Endothelial cell of umbilical vein (primary cell): ENCODE results near the gene VPS35. TPM values are rescaled to one million over a fixed set of nuclear protein-coding genes. Genes with fewer than 3 reads are reported as not detected.

Source experiments
- BruUV-seq: library from RNA; stranded (reverse); fragments of 400-500 nt; replicated peaks from 2 replicates; lab custom pipeline; 2021; lab: Mats Ljungman, UMichigan
- CTCF ChIA-PET: fragments of 300-600, 350-600 bp; sonication (Branson Sonifier 250); formaldehyde crosslinking; loops from one replicate; lab custom pipeline; 2021; ENCODE audit warnings: antibody characterized with exemption, inconsistent platforms; lab: Charles Lee
- POLR2A ChIA-PET: fragments of 300-600, 350-600 bp; sonication (Branson Sonifier 250); formaldehyde crosslinking; loops from one replicate; lab custom pipeline; 2021; ENCODE audit warnings: antibody characterized with exemption, inconsistent platforms; lab: Charles Lee
- DNase-seq: peaks from one replicate; pipeline ENCODE4 v3.0.0-alpha.2; 2011; ENCODE audit warnings: low read depth, low spot score
- FAIRE-seq: peaks from 2 replicates; lab custom pipeline; 2011; peaks lifted over from hg19 to GRCh38; lab: Jason Lieb, UNC
- H2AFZ ChIP-seq: 2 replicates; pipeline ENCODE4 v1.6.0; 2012; ENCODE audit warnings: low read depth, low read length, control low read depth, inconsistent platforms
- H3K27ac ChIP-seq: 2 replicates; pipeline ENCODE4 v1.5.1; 2011; ENCODE audit warnings: low read depth, mild to moderate bottlenecking, control low read depth, low read length, moderate library complexity; ENCODE audit not compliant: insufficient read depth
- H3K27me3 ChIP-seq, 2 experiments: 2 replicates each; pipeline versions ENCODE4 v1.6.0 to v1.6.1; 2011; ENCODE audit warnings: low read length in 2 of 2, mixed read lengths in 1 of 2; ENCODE audit not compliant: control insufficient read depth in 2 of 2, insufficient read depth in 2 of 2
- H3K36me3 ChIP-seq, 2 experiments: 2 replicates in 1 of 2; 3 replicates in 1 of 2; pipeline ENCODE4 v1.5.1; 2011; ENCODE audit warnings: low read length in 2 of 2, mild to moderate bottlenecking in 1 of 2, moderate library complexity in 1 of 2; ENCODE audit not compliant: control insufficient read depth in 2 of 2, insufficient read depth in 2 of 2; ENCODE audit errors: extremely low read depth in 1 of 2
- H3K4me1 ChIP-seq: 3 replicates; pipeline ENCODE4 v1.5.1; 2011; ENCODE audit warnings: mild to moderate bottlenecking, low read length; ENCODE audit not compliant: control insufficient read depth, insufficient read depth; ENCODE audit errors: extremely low read depth
- H3K4me2 ChIP-seq: 2 replicates; pipeline ENCODE4 v1.6.1; 2011; ENCODE audit warnings: low read length, control low read depth, mixed read lengths; ENCODE audit not compliant: insufficient read depth
- H3K4me3 ChIP-seq, 3 experiments: fragments of 200-600 bp in 1 of 3; sonication (generic), shearing (Covaris generic) in 1 of 3; replicated peaks in 1 of 3; 2 replicates each; pipeline ENCODE4 v1.5.1; 2011 to 2016; ENCODE audit warnings: control low read depth in 3 of 3, low read length in 3 of 3, mild to moderate bottlenecking in 2 of 3, inconsistent platforms in 1 of 3, low read depth in 1 of 3, moderate library complexity in 1 of 3; ENCODE audit not compliant: insufficient read depth in 1 of 3
- H3K79me2 ChIP-seq: 2 replicates; pipeline ENCODE4 v1.6.0; 2012; ENCODE audit warnings: low read length, inconsistent platforms; ENCODE audit not compliant: control insufficient read depth, insufficient read depth
- H3K9ac ChIP-seq: replicated peaks from 2 replicates; pipeline ENCODE3; 2011; ENCODE audit warnings: low read length, control low read depth; ENCODE audit not compliant: insufficient read depth; ENCODE audit errors: extremely low read depth
- H3K9me1 ChIP-seq: replicated peaks from 3 replicates; pipeline ENCODE4 v1.6.0; 2011; ENCODE audit warnings: mild to moderate bottlenecking, low read length; ENCODE audit not compliant: control insufficient read depth, insufficient read depth; ENCODE audit errors: extremely low read depth
- H3K9me3 ChIP-seq: replicated peaks from 2 replicates; pipeline ENCODE4 v1.5.1; 2012; ENCODE audit warnings: low read length, inconsistent platforms; ENCODE audit not compliant: control insufficient read depth, insufficient read depth
- H4K20me1 ChIP-seq: replicated peaks from 2 replicates; pipeline ENCODE3; 2011; ENCODE audit warnings: mild to moderate bottlenecking, low read length; ENCODE audit not compliant: control insufficient read depth, insufficient read depth; ENCODE audit errors: extremely low read depth
- CTCF ChIP-seq, 2 donors: IDR thresholded peaks; 1 replicate in 1 of 2; 2 replicates in 1 of 2; pipeline ENCODE4 v1.5.1; 2011; ENCODE audit warnings: low read length in 2 of 2, mild to moderate bottlenecking in 2 of 2, moderate library complexity in 2 of 2, control low read depth in 1 of 2, inconsistent platforms in 1 of 2, low read depth in 1 of 2; ENCODE audit not compliant: insufficient read depth in 1 of 2; ENCODE audit errors: extremely low read depth in 1 of 2
- EZH2 ChIP-seq: IDR thresholded peaks from 2 replicates; pipeline ENCODE4 v1.6.1; 2012; ENCODE audit warnings: borderline replicate concordance, low read depth, mild to moderate bottlenecking, moderate library complexity, low read length, inconsistent platforms; ENCODE audit not compliant: severe bottlenecking
- FOS ChIP-seq: IDR thresholded peaks from 2 replicates; pipeline ENCODE4 v1.6.1; 2011; ENCODE audit warnings: mild to moderate bottlenecking, low read length, moderate library complexity, borderline replicate concordance; ENCODE audit not compliant: insufficient read depth
- GATA2 ChIP-seq: IDR thresholded peaks from 2 replicates; pipeline ENCODE4 v1.7.0; 2011; ENCODE audit warnings: low read depth, mild to moderate bottlenecking, moderate library complexity, mixed read lengths, low read length; ENCODE audit not compliant: insufficient read length, insufficient read depth
- JUN ChIP-seq: IDR thresholded peaks from 2 replicates; pipeline ENCODE4 v1.6.1; 2011; ENCODE audit warnings: borderline replicate concordance, low read depth; ENCODE audit not compliant: insufficient read length, insufficient read depth
- MAX ChIP-seq: IDR thresholded peaks from 2 replicates; pipeline ENCODE4 v1.6.1; 2011; ENCODE audit not compliant: insufficient read depth, insufficient read length
- MYC ChIP-seq: IDR thresholded peaks from one replicate; pipeline ENCODE4 v1.6.1; 2011; ENCODE audit warnings: mild to moderate bottlenecking, low read depth, low read length
- POLR2A ChIP-seq: IDR thresholded peaks from 2 replicates; pipeline ENCODE4 v1.6.1; 2012; ENCODE audit warnings: low read depth, mild to moderate bottlenecking, control low read depth, low read length
- POLR2AphosphoS5 ChIP-seq: IDR thresholded peaks from 2 replicates; pipeline ENCODE4 v1.6.1; 2012; ENCODE audit warnings: low read depth, mild to moderate bottlenecking, control low read depth, low read length, moderate library complexity; ENCODE audit not compliant: insufficient read depth
- dilution Hi-C: fragments of 300-500 bp; cut with MboI; formaldehyde crosslinking; loops from one replicate; pipeline ENCODE4 v1.15.0; 2019; ENCODE audit warnings: low sequenced_read_pairs; ENCODE audit not compliant: extremely low pct_ligation_motif_present
- intact Hi-C: fragments of 100-400 bp; cut with micrococcal nuclease; formaldehyde crosslinking; loops from one replicate; pipeline ENCODE4 v1.10.0; 2022
- polyA plus RNA-seq, 4 experiments: library from polyadenylated mRNA; depleted of rRNA in 3 of 4; stranded (reverse) in 3 of 4; unstranded in 1 of 4; fragments of >200 nt; gene quantifications; 2 replicates each; pipeline versions ENCODE4 v1.2.1 to v1.2.3, GENCODE V29; 2011 to 2012; ENCODE audit warnings: missing spikeins in 1 of 4
- total RNA-seq: library from RNA; stranded (reverse); gene quantifications from 2 replicates; pipeline ENCODE4 v1.2.3, GENCODE V29; 2021

Gene VPS35
- total and polyA plus RNA-seq, 2 donors (not counting 3 experiments of a cell fraction or from before 2014, with no cell fraction given), result 19.7 to 102 TPM

GRCh38 chr16:46612121-46612520, 76.9 kb downstream of the VPS35 start:
- Histone ChIP-seq H3K4me1 (no peaks in the 10 kb centered on the region), H2AFZ (no peak overlapping the region), H3K9me1 (no peaks in the 10 kb centered on the region), H4K20me1 (no peaks in the 10 kb centered on the region), H3K9me3 (no peaks in the 10 kb centered on the region), H3K27ac (no peak overlapping the region), H3K27me3 (no peaks in the 10 kb centered on the region), H3K9ac (no peak overlapping the region), H3K4me2 (no peak overlapping the region), H3K79me2 (peaks cover 11% of the 10 kb centered on the region), H3K36me3 (peaks cover 0 to 3% of the 10 kb centered on the region in 2 experiments), H3K4me3 (no peak overlapping the region)
- no peak for FAIRE-seq
- TF ChIP-seq EZH2 (no peak), JUN (no peak), FOS (no peak), POLR2AphosphoS5 (no peak), GATA2 (no peak), CTCF (IDR thresholded peaks at IDR 0.05; ENCODE audit: extremely low read depth in 1 of 2, insufficient read depth in 1 of 2, low read depth in 1 of 2, low read length in 2 of 2) (no peak), MYC (no peak), MAX (no peak), POLR2A (no peak)
- dilution Hi-C loops (no loop called here), intact Hi-C loops (no loop called here)
- POLR2A ChIA-PET, result no interaction called here
- no peak for DNase-seq
- CTCF ChIA-PET, result no interaction called here
- no TSS peak for BruUV-seq
